NCI-H226 (cell line): ENCODE results near the gene POMC.
"Not testable (repeated sequence)": the region's sequence is repeated elsewhere in the genome, so short reads cannot be mapped to it uniquely, and the experiment has no call there.

Experiments
- DNase-seq: peaks from one replicate; pipeline ENCODE4 v3.0.0-alpha.2; 2015

POMC gene

DNA sequence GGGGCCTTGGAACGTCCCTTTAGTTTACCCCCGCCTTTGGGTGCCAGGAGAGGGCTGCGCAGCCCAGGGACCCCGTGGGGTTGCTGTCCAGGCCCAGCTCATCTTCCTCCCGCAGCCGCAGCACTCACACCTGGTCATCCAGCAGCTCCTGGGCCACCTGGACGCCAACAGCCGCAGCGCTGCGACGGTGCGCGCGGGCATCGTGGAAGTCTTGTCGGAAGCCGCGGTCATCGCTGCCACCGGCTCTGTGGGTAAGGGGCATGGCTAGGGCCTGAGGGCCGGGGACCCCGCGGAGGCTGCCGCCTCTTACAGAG lies 37.2 kb downstream of the POMC start:
- no peak for DNase-seq

DNA sequence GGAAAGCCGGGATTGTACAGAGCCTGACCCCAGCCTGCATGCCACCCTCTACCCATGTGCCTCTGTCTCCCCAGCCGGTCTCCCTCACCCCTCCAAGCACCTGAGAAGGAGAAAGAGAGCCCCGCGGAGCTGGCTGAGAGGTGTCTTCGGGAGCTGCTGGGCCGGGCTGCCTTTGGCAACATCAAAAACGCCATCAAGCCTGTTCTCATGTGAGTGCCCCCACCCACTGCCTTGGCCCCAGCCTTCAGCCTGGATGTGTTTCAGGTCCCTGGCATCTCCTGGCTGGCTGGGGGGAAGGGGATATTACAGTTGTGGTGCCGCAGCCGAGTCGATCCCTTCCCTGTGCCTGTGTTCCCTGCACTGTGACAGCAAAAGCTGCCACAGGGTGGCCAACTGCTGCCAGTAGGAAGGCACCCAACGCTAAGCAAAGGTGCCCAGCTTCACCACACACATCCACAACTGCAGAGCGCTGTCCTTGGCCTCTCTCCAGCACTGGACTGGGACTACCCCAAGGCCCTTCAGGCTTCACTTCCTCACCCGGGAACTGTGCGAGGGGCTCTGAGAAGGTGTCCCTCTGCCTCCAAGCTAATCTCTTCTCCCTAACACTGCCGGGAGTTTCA lies 38.4 kb downstream of the POMC start:
- DNase-seq: no peak

DNA sequence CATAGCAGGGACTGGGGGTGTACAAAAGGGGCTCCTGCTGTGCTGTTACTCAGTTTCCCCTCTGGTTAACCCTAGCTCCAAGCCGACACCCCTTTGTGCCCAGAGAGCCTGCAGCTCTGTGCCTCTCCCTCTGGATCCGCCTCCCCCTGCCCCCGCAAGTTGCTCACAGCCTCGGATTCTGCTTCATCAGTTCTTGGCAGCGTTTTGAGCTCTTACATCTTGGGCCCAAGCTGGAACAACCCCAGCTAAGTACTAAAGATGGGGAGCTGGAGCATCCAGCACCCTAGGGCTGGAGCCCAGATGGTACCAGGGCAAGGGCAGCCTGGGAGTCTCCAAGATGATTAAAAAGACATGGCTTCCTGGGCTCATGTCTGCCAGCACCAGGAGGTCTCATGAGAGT lies 40.7 kb downstream of the POMC start:
- no peak for DNase-seq

DNA sequence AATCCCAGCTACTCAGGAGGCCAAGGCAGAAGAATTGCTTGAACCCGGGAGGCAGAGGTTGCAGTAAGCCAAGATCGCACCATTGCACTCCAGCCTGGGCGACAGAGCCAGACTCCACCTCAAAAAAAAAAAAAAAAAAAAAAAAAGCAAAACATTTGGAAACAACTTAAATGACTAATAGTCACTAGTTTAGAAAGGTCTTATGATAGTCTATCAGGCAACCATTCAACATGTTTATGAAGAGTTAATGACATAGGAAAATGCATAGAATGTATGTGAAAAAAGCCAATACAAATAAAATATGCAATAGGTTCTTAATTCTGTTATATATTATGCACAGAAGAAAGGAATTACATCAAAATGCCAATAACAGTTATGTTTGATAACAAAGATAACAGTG lies 41.3 kb downstream of the POMC start:
- DNase-seq: not testable (repeated sequence)

DNA sequence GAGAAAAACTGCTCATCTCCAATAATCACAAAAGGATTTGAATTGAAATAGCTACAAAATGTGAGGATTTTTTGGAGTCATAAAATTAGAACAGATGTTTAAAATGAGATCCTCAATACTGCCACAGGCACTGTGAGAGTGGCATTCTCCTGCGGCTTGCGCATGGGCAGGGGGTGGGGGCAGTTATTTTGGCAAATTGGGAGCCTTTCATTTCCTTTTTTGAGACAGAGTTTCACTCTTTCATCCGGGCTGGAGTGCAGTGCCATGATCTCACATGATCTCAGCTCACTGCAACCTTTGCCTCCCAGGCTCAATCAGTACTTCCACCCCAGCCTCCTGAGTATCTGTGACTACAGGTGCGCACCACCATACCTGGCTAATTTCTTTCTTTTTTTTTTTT lies 42.4 kb downstream of the POMC start:
- DNase-seq: no peak

DNA sequence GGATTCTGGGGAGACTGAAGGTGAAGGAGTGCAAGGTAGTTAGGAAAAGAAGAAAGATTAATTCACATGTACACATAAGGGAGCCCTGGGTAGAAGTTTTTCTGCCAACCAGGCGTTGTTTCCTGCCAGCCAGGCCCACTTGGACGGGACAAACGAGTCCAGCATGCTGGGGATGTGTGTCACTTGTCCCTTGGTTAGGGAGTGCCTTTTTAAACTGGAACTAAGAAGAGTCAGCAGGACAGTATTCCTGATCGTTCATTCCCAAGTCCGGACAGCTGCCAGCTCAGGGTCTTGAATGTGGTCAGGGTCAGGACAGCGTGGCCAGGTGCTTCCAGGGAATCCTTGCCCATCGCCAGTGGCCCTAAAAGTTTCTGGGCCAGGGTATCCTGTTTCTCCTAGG lies 43.2 kb downstream of the POMC start:
- DNase-seq: no peak

DNA sequence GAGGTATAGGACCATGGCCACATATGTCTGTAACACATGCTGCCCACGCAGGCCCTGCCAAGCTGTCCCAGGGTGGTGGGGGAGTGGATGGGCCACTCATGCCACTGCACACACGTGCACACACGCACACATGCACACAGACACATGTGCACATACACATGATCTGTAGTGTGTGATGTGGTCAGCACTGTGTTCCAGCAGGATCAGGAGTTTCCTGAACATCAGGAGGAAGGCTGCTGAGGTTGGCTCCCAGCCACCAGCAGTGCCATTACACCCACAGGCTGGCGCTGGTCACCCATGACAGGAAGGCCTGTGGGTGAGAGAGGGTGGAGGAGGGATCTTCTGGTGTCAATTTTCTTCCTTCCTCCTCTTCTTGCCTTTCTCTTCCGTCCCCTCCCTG lies 44.7 kb downstream of the POMC start:
- DNase-seq: no peak

DNA sequence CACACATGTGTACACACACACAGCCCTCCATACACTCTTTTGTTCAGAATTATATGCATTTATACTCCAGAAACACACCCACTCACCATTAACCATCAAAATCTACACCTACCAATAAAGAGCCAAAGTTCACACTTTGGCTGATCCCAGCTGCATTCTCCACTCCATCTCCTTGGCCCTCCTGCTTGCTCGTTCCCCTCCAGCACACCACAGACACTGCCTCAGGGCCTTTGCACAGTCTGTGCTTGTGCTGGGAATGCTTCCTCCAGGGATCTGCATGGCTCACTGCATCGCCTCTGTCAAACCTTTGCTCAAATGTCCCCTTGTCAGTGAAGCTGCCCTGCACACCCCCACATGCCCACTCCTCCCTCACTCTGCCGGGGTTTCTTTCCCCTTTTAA lies 46.0 kb downstream of the POMC start:
- no peak for DNase-seq

DNA sequence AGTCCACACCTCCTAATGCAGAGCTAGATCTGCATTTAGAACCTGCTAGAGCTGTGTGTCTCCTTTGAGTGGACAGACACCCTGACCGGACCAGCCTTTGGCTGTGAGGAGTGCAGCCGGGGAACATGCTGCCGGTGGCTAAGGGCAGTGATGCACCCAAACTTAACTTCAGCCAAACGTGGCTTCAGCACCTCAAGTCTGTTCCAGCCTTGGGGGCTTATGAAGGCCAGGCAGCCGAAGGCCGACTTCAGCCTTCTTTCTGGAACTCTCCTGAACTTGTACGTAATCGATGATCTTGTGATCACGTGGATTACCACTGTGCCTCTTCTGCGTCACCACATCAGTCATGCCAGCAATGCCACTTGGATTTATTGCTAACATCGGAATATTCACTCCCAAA lies 49.1 kb downstream of the POMC start:
- no peak for DNase-seq

DNA sequence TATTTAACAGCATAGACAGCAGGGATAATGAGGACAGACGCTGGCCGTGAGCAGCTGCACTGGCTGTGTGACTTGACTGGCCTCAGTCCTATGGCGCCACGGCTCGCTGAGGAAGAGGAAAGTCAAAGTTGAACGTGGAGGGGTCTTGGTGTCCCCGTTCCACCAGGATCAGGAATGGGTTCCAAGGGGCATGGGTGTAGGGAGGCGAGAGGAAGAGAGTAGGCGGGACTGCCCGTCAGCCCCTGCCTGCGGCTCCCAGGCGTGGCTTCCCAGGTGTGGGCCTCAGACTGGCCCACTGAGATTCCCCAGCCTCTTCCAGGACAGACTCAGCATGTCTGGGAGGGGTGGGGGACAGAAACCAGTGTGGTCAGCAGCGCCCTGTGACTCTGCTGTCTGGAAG lies 51.4 kb downstream of the POMC start:
- no peak for DNase-seq

DNA sequence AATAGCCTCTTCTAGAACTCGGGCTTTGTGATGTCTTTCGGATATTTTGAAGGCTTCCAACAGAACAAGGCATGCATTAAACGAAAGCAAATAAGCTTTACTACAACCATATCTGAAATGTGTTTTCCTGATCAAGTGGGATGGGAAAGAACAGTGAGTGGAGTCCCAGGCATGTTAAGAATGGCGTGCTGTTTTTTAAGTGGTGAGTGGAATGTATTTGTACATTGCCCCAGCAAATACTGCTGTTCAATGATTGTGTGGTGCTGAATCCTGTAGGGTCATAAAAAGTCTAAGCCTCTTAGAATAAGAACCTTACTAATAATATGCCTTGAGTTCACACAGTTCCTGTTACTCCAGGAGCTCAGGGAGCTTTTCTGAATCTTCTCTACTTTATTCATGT lies 52.5 kb downstream of the POMC start:
- DNase-seq: no peak

DNA sequence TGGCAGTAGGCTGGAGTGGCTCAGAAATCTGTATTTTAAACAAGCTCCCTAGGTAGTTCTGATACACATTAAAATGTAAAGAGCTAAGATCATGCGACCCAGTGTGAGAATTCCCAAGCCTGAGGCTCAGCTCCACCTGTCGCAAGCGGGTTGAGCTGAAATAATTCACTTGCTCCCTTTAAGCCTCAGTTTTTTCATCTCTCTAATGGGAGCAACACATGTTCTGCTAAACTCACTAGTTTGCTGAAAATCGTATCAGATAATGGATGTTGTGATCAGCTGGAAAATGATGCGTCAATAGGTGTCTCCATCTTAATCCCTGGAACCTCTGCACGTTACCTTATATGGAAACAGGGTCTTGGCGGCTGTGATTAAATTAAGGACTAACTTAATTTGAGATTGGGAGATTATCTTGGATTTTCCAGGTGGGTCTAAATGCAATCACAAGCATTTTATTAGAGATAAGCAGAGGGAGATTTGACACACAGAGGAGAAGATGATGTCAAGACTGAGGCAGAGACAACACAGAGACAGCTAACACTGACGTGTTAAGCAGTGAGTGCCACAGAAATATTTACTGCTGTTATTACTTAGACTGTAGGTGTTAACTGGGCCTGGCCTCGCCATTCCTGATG lies 53.0 kb downstream of the POMC start:
- no peak for DNase-seq

DNA sequence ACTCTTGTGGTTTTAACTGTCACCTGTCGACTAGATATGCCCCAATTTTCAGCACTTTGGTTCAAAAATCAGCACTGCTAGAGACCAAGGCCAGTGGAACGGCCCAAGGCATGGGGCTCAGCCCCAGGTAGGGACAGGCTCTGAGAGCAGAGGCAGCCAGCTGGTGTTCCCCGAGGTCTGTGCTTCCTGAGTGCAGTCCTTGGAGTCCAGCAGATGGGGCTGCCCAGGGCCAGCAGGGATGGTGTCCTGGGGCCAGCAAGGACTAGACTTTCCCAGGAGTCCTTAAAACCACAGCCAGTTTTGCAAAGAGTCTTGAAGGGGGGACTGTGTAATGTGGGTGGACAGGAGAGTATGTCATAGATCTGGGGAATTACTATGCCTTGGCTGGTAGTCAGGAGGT lies 56.3 kb downstream of the POMC start:
- no peak for DNase-seq
